H9 (cell line): ENCODE measurements around the gene DLEC1. TPM values are rescaled to one million over a fixed set of nuclear protein-coding genes. Genes with fewer than 3 reads are reported as not detected.

Experiments used
- DNase-seq: peaks from one replicate; pipeline ENCODE4 v3.0.0-alpha.2; 2017
- H2AFZ ChIP-seq: one replicate; pipeline ENCODE4 v1.6.1; 2013; ENCODE audit warnings: mild to moderate bottlenecking, low read length, control low read depth, moderate library complexity
- H2AK5ac ChIP-seq: 2 replicates; pipeline ENCODE4 v1.6.1; 2013; ENCODE audit warnings: low read length, control low read depth, mixed read lengths; ENCODE audit not compliant: insufficient read length
- H2BK120ac ChIP-seq: one replicate; pipeline ENCODE4 v1.6.1; 2013; ENCODE audit warnings: low read depth, mild to moderate bottlenecking, low read length, control low read depth, inconsistent platforms; ENCODE audit not compliant: poor library complexity, severe bottlenecking
- H2BK12ac ChIP-seq: 2 replicates; pipeline ENCODE4 v1.6.1; 2013; ENCODE audit warnings: low read length, control low read depth, mixed read lengths, low read depth; ENCODE audit not compliant: insufficient read length
- H2BK15ac ChIP-seq: 2 replicates; pipeline ENCODE4 v1.6.1; 2013; ENCODE audit warnings: low read depth, low read length, control low read depth
- H2BK20ac ChIP-seq: one replicate; pipeline ENCODE4 v1.6.1; 2013; ENCODE audit warnings: low read depth, mild to moderate bottlenecking, low read length, control low read depth, inconsistent platforms; ENCODE audit not compliant: poor library complexity, severe bottlenecking
- H2BK5ac ChIP-seq: 2 replicates; pipeline ENCODE4 v1.6.1; 2013; ENCODE audit warnings: low read length, control low read depth, mixed read lengths; ENCODE audit not compliant: insufficient read length
- H3K14ac ChIP-seq: 2 replicates; pipeline ENCODE4 v1.6.1; 2013; ENCODE audit warnings: low read length, control low read depth; ENCODE audit not compliant: insufficient read depth
- H3K18ac ChIP-seq: 2 replicates; pipeline ENCODE4 v1.6.1; 2013; ENCODE audit warnings: low read depth, mild to moderate bottlenecking, mixed read lengths, low read length, control low read depth; ENCODE audit not compliant: insufficient read length
- H3K23ac ChIP-seq: 2 replicates; pipeline ENCODE4 v1.6.1; 2013; ENCODE audit warnings: low read length, control low read depth, mixed read lengths, low read depth; ENCODE audit not compliant: insufficient read length
- H3K23me2 ChIP-seq: 2 replicates; pipeline ENCODE4 v1.6.1; 2013; ENCODE audit warnings: low read depth, mild to moderate bottlenecking, mixed read lengths, low read length, control low read depth; ENCODE audit not compliant: insufficient read length, poor library complexity, severe bottlenecking
- H3K27ac ChIP-seq: 2 replicates; pipeline ENCODE4 v1.5.1; 2013; ENCODE audit warnings: low read length, control low read depth, mixed read lengths, low read depth; ENCODE audit not compliant: insufficient read length
- H3K27me3 ChIP-seq: 2 replicates; pipeline ENCODE4 v1.6.1; 2013; ENCODE audit warnings: low read length, control low read depth, inconsistent platforms; ENCODE audit not compliant: insufficient read depth
- H3K4ac ChIP-seq: 2 replicates; pipeline ENCODE4 v1.6.1; 2013; ENCODE audit warnings: low read depth, mild to moderate bottlenecking, control low read depth, inconsistent platforms, low read length, moderate library complexity
- H3K4me1 ChIP-seq: 2 replicates; pipeline ENCODE4 v1.6.1; 2013; ENCODE audit warnings: low read length, control low read depth, inconsistent platforms; ENCODE audit not compliant: insufficient read depth
- H3K4me2 ChIP-seq: 2 replicates; pipeline ENCODE4 v1.6.1; 2013; ENCODE audit warnings: low read length, control low read depth, mixed read lengths; ENCODE audit not compliant: insufficient read length, insufficient read depth
- H3K56ac ChIP-seq: 2 replicates; pipeline ENCODE4 v1.6.1; 2013; ENCODE audit warnings: low read depth, mild to moderate bottlenecking, mixed read lengths, low read length, control low read depth; ENCODE audit not compliant: insufficient read length
- H3K79me1 ChIP-seq: 2 replicates; pipeline ENCODE4 v1.6.1; 2013; ENCODE audit warnings: low read depth, mild to moderate bottlenecking, moderate library complexity, low read length, control low read depth, inconsistent platforms; ENCODE audit not compliant: insufficient read depth, poor library complexity, severe bottlenecking
- H3K79me2 ChIP-seq: 2 replicates; pipeline ENCODE4 v1.6.1; 2013; ENCODE audit warnings: low read length, control low read depth, inconsistent platforms; ENCODE audit not compliant: insufficient read depth
- H3K9ac ChIP-seq: 2 replicates; pipeline ENCODE4 v1.6.1; 2013; ENCODE audit warnings: low read length, control low read depth, mixed read lengths; ENCODE audit not compliant: insufficient read length; ENCODE audit errors: extremely low read depth
- H3K9me3 ChIP-seq: one replicate; pipeline ENCODE4 v1.6.1; 2013; ENCODE audit warnings: low read depth, low read length, inconsistent platforms; ENCODE audit not compliant: control insufficient read depth
- H3T11ph ChIP-seq: one replicate; pipeline ENCODE4 v1.6.1; 2013; ENCODE audit warnings: mild to moderate bottlenecking, low read length, control low read depth, inconsistent platforms
- H4K20me1 ChIP-seq: one replicate; pipeline ENCODE4 v1.6.1; 2013; ENCODE audit not compliant: control insufficient read depth, insufficient read length, insufficient read depth
- H4K5ac ChIP-seq: 2 replicates; pipeline ENCODE4 v1.6.1; 2013; ENCODE audit warnings: low read depth, mild to moderate bottlenecking, mixed read lengths, low read length, control low read depth; ENCODE audit not compliant: insufficient read length
- H4K8ac ChIP-seq: replicated peaks from 2 replicates; pipeline ENCODE4 v1.6.1; 2013; ENCODE audit warnings: low read length, control low read depth, mixed read lengths, low read depth; ENCODE audit not compliant: insufficient read length
- H4K91ac ChIP-seq: 2 replicates; pipeline ENCODE4 v1.6.1; 2013; ENCODE audit warnings: low read depth, mild to moderate bottlenecking, moderate library complexity, mixed read lengths, low read length, control low read depth; ENCODE audit not compliant: insufficient read length
- H3K27ac Mint-ChIP-seq, 3 experiments: 2 replicates in 2 of 3; 3 replicates in 1 of 3; pipeline ENCODE4 v1.8.0; 2020 to 2021; ENCODE audit warnings: mixed read lengths in 3 of 3, mild to moderate bottlenecking in 1 of 3, moderate library complexity in 1 of 3
- H3K27me3 Mint-ChIP-seq: 2 replicates; pipeline ENCODE4 v1.8.0; 2021; ENCODE audit warnings: low read depth, mild to moderate bottlenecking, moderate library complexity, mixed read lengths
- H3K36me3 Mint-ChIP-seq, 3 experiments: 2 replicates in 2 of 3; 3 replicates in 1 of 3; pipeline ENCODE4 v1.8.0; 2020 to 2021; ENCODE audit warnings: low read depth in 3 of 3, mixed read lengths in 3 of 3; ENCODE audit not compliant: insufficient read depth in 1 of 3
- H3K4me1 Mint-ChIP-seq, 2 experiments: 2 replicates each; pipeline ENCODE4 v1.8.0; 2020; ENCODE audit warnings: mixed read lengths in 2 of 2
- H3K4me3 Mint-ChIP-seq, 2 experiments: 2 replicates in 1 of 2; 3 replicates in 1 of 2; pipeline ENCODE4 v1.8.0; 2020 to 2021; ENCODE audit warnings: mild to moderate bottlenecking in 2 of 2, mixed read lengths in 2 of 2, moderate library complexity in 1 of 2
- H3K9me3 Mint-ChIP-seq, 2 experiments: 2 replicates in 1 of 2; 3 replicates in 1 of 2; pipeline ENCODE4 v1.8.0; 2020; ENCODE audit warnings: mild to moderate bottlenecking in 2 of 2, mixed read lengths in 2 of 2, moderate library complexity in 1 of 2
- CTCF ChIP-seq: fragments of 200-600 bp; sonication (generic); conservative IDR thresholded peaks from 3 replicates; pipeline ENCODE4 v1.8.0; 2021; ENCODE audit warnings: antibody characterized with exemption, mild to moderate bottlenecking
- WGBS: extraction: QIAGEN DNeasy Blood & Tissue Kit; methylation state at CpG from one replicate; pipeline ENCODE4 v1.1.7; 2013; ENCODE audit warnings: missing lambda C conversion rate, low lambda C conversion rate, mixed read lengths; ENCODE audit not compliant: insufficient read length; ENCODE audit errors: extremely low coverage; 5-methylcytosine and 5-hydroxymethylcytosine counted together
- total RNA-seq: library from RNA; stranded (reverse); gene quantifications from 2 replicates; pipeline ENCODE4 v1.2.1, GENCODE V29; 2021

The DLEC1 gene
- total RNA-seq, 1 experiment from 2014 or later = 2.1 TPM

GRCh38 chr3:38149708-38150107, 110.7 kb downstream of the DLEC1 start:
- no peak overlapping the region for H2AFZ ChIP-seq
- H3K9me3 Mint-ChIP-seq = peaks cover 8 to 11% of the 10 kb centered on the region in 2 experiments; a peak in 4 of 5 replicates
- no peak overlapping the region for H2BK15ac ChIP-seq
- H3K23me2 ChIP-seq = no peaks in the 10 kb centered on the region
- no peak overlapping the region for H3K56ac ChIP-seq
- no peaks in the 10 kb centered on the region for H3K9me3 ChIP-seq
- no peak overlapping the region for H3K27ac Mint-ChIP-seq
- H3K4me2 ChIP-seq = no peak overlapping the region
- H3K9ac ChIP-seq = no peak overlapping the region
- H4K91ac ChIP-seq = no peak overlapping the region
- no peaks in the 10 kb centered on the region for H3K79me2 ChIP-seq
- H2AK5ac ChIP-seq = no peak overlapping the region
- H3K27me3 ChIP-seq = no peaks in the 10 kb centered on the region
- H3K4me3 Mint-ChIP-seq = no peak overlapping the region
- H4K8ac ChIP-seq = no peak overlapping the region
- no peak overlapping the region for H2BK12ac ChIP-seq
- H3K27me3 Mint-ChIP-seq = peaks cover 2% of the 10 kb centered on the region; the same call in 1 of the 2 replicates
- H3K14ac ChIP-seq = no peak overlapping the region
- H3K4me1 Mint-ChIP-seq = peaks cover 0 to 4% of the 10 kb centered on the region in 2 experiments; a peak in 2 of 4 replicates
- no peak overlapping the region for H2BK5ac ChIP-seq
- H2BK20ac ChIP-seq = no peak overlapping the region
- H4K5ac ChIP-seq = no peak overlapping the region
- H3T11ph ChIP-seq = no peak overlapping the region
- no peak overlapping the region for H2BK120ac ChIP-seq
- peaks cover 0 to 6% (median 2%) of the 10 kb centered on the region in 3 experiments; a peak in 2 of 7 replicates for H3K36me3 Mint-ChIP-seq
- no peak overlapping the region for H3K27ac ChIP-seq
- H3K79me1 ChIP-seq = no peaks in the 10 kb centered on the region
- no peak overlapping the region for H3K18ac ChIP-seq
- no peaks in the 10 kb centered on the region for H3K4me1 ChIP-seq
- no peak overlapping the region for H3K23ac ChIP-seq
- no peaks in the 10 kb centered on the region for H4K20me1 ChIP-seq
- no peak for TF ChIP-seq CTCF
- WGBS = no CpG with 5 or more reads among the region's 3 CpGs
- no peak for DNase-seq
- no peak overlapping the region for H3K4ac ChIP-seq
